Amygdala (tissue), 56 donors: Measurements from ENCODE around the gene NFIB.

Experiments
- DNase-seq, 56 donors: peaks; one replicate each; lab custom pipeline; 2025; lab: John Stamatoyannopoulos, UW

Gene NFIB

GRCh38 chr9:14251154-14252071 lies 62.5 kb downstream of the NFIB start:
- DNase-seq: peak in 51 of 56 donors; percentile 3 to 86 (median 50)

- no peak for DNase-seq
These were observed 63.2 kb downstream of the NFIB start for GRCh38 chr9:14250794-14251153.

DNA sequence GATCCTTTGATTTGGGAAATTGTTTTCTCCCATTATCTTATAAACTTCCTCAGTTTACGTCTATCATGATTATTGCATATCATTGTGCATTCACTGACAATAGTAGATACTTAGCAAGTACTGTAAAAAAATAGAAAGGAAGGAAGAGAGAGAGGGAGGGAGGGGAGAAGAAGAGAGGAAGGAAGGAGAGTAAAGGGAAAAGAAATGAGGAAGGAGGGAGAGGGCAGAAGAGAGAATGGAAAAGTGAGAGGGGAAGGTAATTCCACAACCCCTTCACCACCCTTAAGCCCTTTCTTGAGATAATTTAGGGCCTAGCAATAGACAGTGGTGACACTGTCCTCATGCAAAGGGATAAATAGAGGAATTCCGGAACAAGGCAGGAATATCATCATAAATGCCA lies 64.4 kb downstream of the NFIB start:
- no peak for DNase-seq

DNA sequence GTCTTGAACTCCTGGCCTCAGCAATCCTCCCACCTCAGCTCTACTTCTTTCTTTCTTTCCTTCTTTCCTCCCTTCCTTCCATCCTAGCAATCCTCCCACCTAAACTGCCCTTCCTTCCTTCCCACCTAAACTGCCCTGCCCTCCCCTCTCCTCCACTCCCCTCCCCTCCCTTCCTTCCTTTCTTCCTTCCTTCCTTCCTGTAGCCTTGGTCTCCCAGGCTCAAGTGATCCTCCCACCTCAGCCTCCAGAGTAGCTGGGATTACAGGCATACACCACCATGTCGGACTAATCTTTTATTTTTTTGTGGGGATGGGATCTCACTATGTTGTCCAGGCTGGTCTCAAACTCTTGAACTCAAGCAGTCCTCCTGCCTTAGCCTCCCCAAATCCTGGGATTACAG lies 65.8 kb downstream of the NFIB start:
- DNase-seq: no peak

DNA sequence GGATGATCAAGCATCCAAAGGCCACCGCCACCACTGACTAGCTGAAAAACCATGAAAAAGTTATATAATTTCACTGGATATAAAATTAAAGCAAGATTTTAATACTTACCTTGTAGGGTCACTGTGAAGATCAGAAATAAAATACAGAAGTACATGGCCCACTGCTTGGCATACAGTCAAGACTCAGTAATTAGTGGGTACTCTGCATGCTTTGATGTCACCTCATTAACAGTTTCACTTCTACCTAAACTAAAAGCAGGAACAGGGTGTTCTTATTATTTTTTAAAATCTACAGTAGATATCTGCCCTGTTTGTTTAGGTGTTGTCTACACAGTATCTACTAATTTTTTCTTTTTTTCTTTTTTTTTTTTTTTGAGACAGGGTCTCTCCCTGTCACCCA lies 66.4 kb downstream of the NFIB start:
- DNase-seq: no peak

- no peak for DNase-seq
These were observed 67.0 kb downstream of the NFIB start for GRCh38 chr9:14246951-14247350.

DNA sequence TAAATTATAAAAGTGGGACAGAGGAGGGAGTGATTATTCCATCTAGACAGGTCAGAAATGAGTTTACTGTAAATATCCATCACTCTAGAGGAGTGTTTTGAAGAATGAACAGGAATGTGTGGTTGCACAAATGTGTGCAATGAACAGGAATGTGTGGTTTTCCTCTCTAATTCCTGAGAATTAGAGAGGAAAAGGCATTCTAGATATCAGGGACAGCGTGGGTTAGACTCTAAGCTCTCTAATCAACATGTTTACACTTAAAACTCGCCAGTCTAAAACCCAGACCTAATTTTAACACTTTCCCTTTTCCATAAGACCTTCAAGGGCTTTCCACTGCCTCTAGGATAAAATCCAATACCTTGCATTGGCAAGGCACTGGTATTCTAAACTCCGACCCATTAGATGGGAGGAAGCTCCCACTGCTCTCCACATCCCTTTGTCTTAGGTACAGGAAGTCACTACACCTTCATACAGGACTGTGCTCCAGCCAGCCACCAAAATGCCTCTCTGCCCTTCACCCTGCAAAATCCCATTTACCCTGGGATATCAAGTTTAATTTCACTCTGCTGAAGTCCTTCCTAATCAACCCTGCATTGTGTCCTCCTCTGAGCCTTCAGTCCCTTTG lies 67.9 kb downstream of the NFIB start:
- DNase-seq: no peak

DNA sequence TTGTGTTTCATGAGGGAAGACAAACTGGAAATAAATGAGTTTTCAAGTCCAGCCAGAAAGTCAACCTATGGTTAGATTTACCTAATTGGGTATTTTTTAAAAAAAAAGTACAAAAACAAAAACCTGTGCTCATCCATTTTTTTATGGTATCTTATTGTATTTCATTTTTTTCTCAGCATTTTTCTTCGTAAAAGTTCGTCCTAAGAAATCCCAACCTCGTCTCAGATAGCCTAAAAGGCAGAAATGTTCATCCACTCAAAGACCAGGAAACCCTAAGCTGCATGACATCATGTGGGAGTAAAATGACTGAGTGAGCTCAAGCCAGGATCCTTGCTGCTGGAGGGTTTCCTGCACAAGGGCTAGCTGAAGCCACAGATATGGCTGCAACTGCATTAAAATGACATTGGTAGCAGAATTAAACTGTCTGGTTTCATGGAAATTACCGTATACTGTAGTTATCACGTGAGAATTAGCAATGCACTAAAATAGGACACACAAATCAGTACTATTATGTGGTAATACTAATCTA lies 70.4 kb downstream of the NFIB start:
- DNase-seq: no peak

- DNase-seq: no peak
These were observed 71.7 kb downstream of the NFIB start for GRCh38 chr9:14242150-14242805.

DNA sequence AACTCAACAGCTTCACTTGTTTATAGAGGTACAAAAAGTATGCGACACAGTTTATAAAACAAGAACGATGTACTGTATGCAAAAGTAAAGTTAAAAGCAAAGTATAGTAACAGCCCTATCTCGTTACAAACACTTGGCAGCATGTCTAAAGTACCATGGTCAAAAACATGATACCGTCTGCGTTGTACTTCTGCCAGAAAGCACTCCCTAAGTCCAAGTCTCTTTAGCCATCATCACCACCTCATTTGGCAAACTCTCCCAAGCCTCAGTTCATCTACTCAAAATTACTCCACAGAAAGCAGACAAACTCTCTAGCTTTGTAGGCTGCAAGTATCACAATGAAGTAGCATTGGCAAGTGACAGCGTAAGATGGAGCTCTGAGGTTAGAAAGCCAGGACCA lies 73.4 kb downstream of the NFIB start:
- no peak for DNase-seq

DNA sequence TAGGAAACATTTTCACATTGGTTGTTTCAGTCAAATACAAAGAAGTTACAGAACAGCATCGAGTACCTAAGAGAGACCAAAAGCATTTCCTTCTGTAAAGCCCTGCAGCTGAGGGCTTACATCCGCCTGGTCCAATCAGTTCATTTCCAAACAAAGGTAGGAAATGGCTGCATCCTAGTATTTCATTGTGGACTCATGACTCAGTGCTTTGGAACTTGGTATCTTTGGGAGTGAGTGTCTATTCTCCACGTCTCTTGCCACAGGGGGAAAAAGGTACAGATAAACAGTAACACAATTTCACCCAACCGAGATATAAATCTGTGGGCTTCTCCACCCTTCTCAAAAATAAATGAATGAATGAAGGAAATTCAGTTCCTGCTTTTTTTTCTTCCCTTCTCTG lies 75.4 kb downstream of the NFIB start:
- DNase-seq: no peak

DNA sequence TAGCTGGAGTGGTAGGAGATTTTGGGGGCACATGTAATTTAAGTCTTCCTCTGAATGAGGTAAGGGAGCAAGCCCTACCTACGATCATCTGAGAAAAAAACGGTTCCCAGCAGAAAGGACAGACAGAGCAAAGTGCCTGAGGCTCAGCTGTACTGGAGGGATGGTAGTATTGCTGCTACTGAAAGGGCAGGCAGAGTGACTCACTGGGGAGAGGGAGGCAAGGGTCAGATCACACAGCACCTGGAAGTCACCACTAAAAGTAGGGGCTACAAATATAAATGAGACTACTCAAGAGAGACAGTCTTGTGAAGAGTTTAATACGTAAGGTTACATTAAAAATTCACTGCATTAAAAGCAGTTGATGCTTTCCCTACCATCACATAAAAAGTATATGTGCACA lies 75.9 kb downstream of the NFIB start:
- no peak for DNase-seq

DNA sequence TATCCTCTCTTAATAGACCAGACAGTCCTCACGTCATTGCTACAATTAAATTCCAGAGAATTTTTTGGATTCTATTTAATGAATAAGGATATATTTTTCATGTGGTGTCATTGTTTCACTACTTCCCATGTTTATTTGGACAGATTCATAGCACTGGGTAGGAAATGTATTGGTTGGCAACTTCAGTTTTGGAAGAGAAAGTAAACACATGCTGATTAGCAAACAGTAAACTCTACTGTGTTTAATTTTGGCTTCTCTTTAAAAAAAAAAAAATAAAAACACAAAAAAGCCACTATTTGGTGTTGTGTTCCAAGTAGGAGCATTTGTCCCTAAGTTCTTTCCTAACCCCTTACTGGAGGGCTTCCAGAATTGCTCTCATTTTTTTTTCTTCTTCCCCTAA lies 77.3 kb downstream of the NFIB start:
- no peak for DNase-seq

DNA sequence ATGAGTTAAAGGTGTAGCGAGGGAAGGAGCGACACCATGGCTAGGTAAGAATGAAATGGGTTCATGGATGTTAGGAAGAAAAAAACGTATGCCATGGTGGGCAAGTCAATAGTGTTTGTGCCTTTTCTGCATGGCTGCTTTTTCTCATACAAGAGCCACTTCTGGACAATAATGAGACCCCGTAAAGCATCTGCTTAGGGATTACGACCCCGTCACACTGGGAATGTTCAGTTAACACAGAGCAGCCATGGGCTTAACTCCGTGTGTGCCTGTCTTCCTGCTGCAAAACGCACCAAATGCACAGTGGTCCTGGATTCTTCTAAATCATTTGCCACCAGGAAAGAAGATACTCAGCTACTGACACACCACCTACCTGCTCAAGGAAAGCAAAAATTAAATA lies 81.8 kb downstream of the NFIB start:
- no peak for DNase-seq

DNA sequence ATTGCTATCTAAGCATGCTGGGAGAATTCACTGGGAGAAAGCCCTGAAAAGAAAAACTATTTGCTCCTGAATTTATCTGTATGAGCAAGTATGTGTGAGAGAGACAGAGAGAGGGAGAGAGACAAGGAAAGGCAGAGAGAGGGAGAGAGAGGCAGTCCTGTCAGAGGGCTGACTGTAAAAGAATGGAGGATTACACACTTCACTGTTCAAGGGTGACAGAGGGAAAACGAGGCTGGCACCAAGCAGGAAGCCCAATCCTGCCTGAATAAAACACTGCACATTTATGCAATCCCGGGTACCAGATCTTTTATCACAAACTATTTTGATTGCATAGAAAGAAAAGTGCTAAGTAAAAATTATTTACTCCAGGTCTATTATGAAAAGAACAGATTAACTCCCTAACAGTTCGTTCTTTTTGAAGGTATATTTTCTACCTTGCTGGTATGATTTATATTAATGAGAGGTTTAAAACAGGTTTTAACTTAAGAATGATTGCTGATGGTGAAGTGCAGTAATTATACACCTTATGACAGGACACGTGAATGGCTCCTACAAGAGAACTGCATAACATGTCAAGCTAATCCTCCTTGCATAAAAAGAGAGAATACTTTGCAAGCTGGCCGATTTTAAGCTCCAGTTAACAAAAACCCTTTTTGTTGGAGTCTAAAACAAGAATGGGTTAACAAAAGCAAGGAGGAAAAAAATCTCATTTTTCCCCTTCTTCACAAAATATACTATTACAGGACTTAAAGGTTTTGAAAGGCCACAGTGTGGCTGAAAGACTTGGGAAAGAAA lies 82.5 kb downstream of the NFIB start:
- DNase-seq: no peak

GRCh38 chr9:14228602-14229001 lies 85.3 kb downstream of the NFIB start:
- DNase-seq: no peak

GRCh38 chr9:14226855-14227532 lies 86.9 kb downstream of the NFIB start:
- DNase-seq: no peak

- DNase-seq: no peak
These were observed 90.9 kb downstream of the NFIB start for GRCh38 chr9:14223081-14223480.

GRCh38 chr9:14222149-14222835 lies 91.6 kb downstream of the NFIB start:
- no peak for DNase-seq
